ENCODE measurements around the gene LRRC52.

Gene LRRC52

GRCh38 chr1:165537356-165538109 lies 6.3 kb upstream of the LRRC52 start:
- no peak for DNase-seq (ENCODE audit: low read depth)

- no peak for DNase-seq (ENCODE audit: low read depth)
These were observed 4.5 kb upstream of the LRRC52 start for GRCh38 chr1:165539306-165539705.

- DNase-seq (ENCODE audit: low read depth) = no peak
These were observed 3.9 kb upstream of the LRRC52 start for GRCh38 chr1:165539908-165540307.

- no peak for DNase-seq (ENCODE audit: low read depth)
These were observed 1.7 kb upstream of the LRRC52 start for GRCh38 chr1:165542015-165542631.

- DNase-seq (ENCODE audit: low read depth) = no peak
These were observed 1.2 kb upstream of the LRRC52 start for GRCh38 chr1:165542647-165543046.

GRCh38 chr1:165544996-165545395 lies 1.2 kb downstream of the LRRC52 start:
- DNase-seq (ENCODE audit: low read depth) = no peak

- no peak for DNase-seq (ENCODE audit: low read depth)
These were observed 2.2 kb downstream of the LRRC52 start for GRCh38 chr1:165545974-165546373.

- no peak for DNase-seq (ENCODE audit: low read depth)
These were observed 6.2 kb downstream of the LRRC52 start for GRCh38 chr1:165549973-165550372.

GRCh38 chr1:165551469-165551868 lies 7.7 kb downstream of the LRRC52 start:
- DNase-seq (ENCODE audit: low read depth) = no peak

- DNase-seq (ENCODE audit: low read depth) = no peak
These were observed 17.3 kb downstream of the LRRC52 start for GRCh38 chr1:165560883-165561656.

- DNase-seq (ENCODE audit: low read depth) = no peak
These were observed 18.8 kb downstream of the LRRC52 start for GRCh38 chr1:165562571-165562970.

GRCh38 chr1:165563551-165563950 lies 19.8 kb downstream of the LRRC52 start:
- no peak for DNase-seq (ENCODE audit: low read depth)

GRCh38 chr1:165564561-165564960 lies 20.8 kb downstream of the LRRC52 start:
- no peak for DNase-seq (ENCODE audit: low read depth)

- DNase-seq (ENCODE audit: low read depth) = no peak
These were observed 22.1 kb downstream of the LRRC52 start for GRCh38 chr1:165565751-165566490.

GRCh38 chr1:165570078-165570477 lies 26.3 kb downstream of the LRRC52 start:
- no peak for DNase-seq (ENCODE audit: low read depth)

GRCh38 chr1:165573787-165574186 lies 30.0 kb downstream of the LRRC52 start:
- no peak for DNase-seq (ENCODE audit: low read depth)

GRCh38 chr1:165574295-165574694 lies 30.5 kb downstream of the LRRC52 start:
- DNase-seq (ENCODE audit: low read depth) = no peak

GRCh38 chr1:165575468-165576099 lies 31.8 kb downstream of the LRRC52 start:
- DNase-seq (ENCODE audit: low read depth) = no peak

- DNase-seq (ENCODE audit: low read depth) = no peak
These were observed 32.7 kb downstream of the LRRC52 start for GRCh38 chr1:165576536-165576935.

- no peak for DNase-seq (ENCODE audit: low read depth)
These were observed 33.9 kb downstream of the LRRC52 start for GRCh38 chr1:165577707-165578106.

GRCh38 chr1:165580931-165581871 lies 37.4 kb downstream of the LRRC52 start:
- peak; percentile 64 for DNase-seq (ENCODE audit: low read depth)
